NB4 (cell line): ENCODE results near the gene PPIF.

ENCODE experiments used
- MYC ChIP-seq: IDR thresholded peaks from 2 replicates; pipeline ENCODE4 v1.6.1; 2011; ENCODE audit warnings: low read depth, low read length
- POLR2A ChIP-seq: IDR thresholded peaks from 2 replicates; pipeline ENCODE4 v1.6.1; 2011; ENCODE audit warnings: mild to moderate bottlenecking; ENCODE audit not compliant: insufficient read length; ENCODE audit errors: extremely low read depth
- TF ChIP-seq, protein P1 (sequence below): IDR thresholded peaks from one replicate; pipeline ENCODE4 v1.5.1; 2012; ENCODE audit warnings: low read depth, low read length
- TF ChIP-seq, protein P2 (sequence below): IDR thresholded peaks from 2 replicates; pipeline ENCODE4 v1.6.1; 2011; ENCODE audit warnings: low read depth, low read length

DNA sequence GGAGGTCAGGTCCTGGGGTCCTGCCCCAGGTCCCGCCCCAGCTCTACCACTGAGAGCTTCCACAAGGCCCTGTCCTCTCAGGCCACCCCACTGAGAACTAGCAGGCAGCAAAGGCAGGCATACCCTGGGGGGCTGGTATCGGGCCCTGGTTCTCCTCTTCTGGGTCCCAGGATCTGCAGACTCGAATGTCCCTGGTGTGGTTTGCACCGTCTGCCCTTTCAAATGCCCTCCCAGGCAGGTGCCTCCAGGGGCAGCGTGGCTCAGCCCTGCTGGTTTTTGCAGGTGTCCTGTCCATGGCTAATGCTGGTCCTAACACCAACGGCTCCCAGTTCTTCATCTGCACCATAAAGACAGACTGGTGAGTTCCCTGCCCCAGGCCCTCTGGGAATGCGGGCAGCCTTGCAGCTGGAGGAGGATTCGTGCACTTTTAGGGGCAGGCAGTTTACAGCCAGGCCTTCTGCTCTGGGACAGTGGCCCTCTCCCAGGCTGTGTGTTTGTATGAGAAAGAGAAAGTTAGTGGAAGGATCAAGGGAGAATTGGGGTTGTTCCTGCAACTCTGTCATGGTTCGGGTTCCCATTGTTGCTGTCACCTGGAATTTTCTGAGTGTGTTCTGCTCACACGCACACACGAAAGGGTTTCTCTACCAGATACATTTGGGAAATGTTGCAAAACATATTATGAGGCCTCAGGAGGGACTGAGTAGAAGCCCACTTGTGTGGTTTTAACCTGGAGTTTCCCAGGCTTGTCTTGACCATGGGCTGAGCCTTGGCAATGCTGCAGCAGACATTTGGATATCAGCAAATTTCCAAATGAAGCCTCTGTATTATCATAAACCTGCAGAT is 5.0 kb downstream of the PPIF start:
- TF ChIP-seq, protein P1, sequence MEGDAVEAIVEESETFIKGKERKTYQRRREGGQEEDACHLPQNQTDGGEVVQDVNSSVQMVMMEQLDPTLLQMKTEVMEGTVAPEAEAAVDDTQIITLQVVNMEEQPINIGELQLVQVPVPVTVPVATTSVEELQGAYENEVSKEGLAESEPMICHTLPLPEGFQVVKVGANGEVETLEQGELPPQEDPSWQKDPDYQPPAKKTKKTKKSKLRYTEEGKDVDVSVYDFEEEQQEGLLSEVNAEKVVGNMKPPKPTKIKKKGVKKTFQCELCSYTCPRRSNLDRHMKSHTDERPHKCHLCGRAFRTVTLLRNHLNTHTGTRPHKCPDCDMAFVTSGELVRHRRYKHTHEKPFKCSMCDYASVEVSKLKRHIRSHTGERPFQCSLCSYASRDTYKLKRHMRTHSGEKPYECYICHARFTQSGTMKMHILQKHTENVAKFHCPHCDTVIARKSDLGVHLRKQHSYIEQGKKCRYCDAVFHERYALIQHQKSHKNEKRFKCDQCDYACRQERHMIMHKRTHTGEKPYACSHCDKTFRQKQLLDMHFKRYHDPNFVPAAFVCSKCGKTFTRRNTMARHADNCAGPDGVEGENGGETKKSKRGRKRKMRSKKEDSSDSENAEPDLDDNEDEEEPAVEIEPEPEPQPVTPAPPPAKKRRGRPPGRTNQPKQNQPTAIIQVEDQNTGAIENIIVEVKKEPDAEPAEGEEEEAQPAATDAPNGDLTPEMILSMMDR = no peak
- no peak for TF ChIP-seq POLR2A
- TF ChIP-seq, protein P2, sequence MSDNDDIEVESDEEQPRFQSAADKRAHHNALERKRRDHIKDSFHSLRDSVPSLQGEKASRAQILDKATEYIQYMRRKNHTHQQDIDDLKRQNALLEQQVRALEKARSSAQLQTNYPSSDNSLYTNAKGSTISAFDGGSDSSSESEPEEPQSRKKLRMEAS = no peak
- TF ChIP-seq MYC = no peak
